ENCODE results near the gene CD96. TPM values are rescaled to one million over a fixed set of nuclear protein-coding genes. Genes with fewer than 3 reads are reported as not detected.
A peak's percentile ranks its signal among the peaks of the same experiment; 100 is the strongest.

The CD96 gene
- total RNA-seq, 1 experiment from 2014 or later = not detected

GRCh38 chr3:111577113-111577512, 35.1 kb downstream of the CD96 start:
- Histone ChIP-seq H3K79me2 (ENCODE audit: low read length) (no peaks in the 10 kb centered on the region), H3F3A (ENCODE audit: low read length, unreplicated experiment) (peaks cover 7% of the 10 kb centered on the region), H4K20me1 (ENCODE audit: low read length) (no peaks in the 10 kb centered on the region), H3K9ac (ENCODE audit: low read length) (no peak overlapping the region), H3K9me2 (replicated peaks; ENCODE audit: low read length) (no peaks in the 10 kb centered on the region), H3K27ac (ENCODE audit: low read length) (no peak overlapping the region), H3K4me3 (ENCODE audit: low read length) (no peak overlapping the region), H3K4me2 (ENCODE audit: low read length) (no peak overlapping the region), H2AFZ (ENCODE audit: low read length) (peak overlapping the region; percentile 36), H3K4me1 (ENCODE audit: insufficient read depth, low read length) (peaks cover 36% of the 10 kb centered on the region), H3K9me3 (ENCODE audit: low read length) (no peaks in the 10 kb centered on the region), H3K36me3 (ENCODE audit: low read depth, low read length) (no peaks in the 10 kb centered on the region), H3K27me3 (ENCODE audit: low read length) (no peaks in the 10 kb centered on the region)
- DNase-seq = no peak
- TF ChIP-seq EZH2 (IDR thresholded peaks at IDR 0.05; ENCODE audit: low read length, unreplicated experiment) (no peak), CTCF (conservative IDR thresholded peaks at IDR 0.05; ENCODE audit: low read depth, low read length) (no peak), EZH2phosphoT487 (IDR thresholded peaks at IDR 0.05; ENCODE audit: borderline replicate concordance, low read length) (no peak)
- intact Hi-C loops (cut with micrococcal nuclease) = loop anchor here (1.0 to 5.0 kb wide), 4 partner anchors 92 to 400 kb away; partner anchors contain the start of gene ABHD10
- no TSS peak for BruUV-seq (replicated peaks)
- POLR2A ChIA-PET (ENCODE audit: unreplicated experiment) = no interaction called here
- CTCF ChIA-PET = interaction anchor here (1.0 to 2.2 kb wide), 8 partner anchors 25 to 283 kb away, joined by 3 to 28 read pairs (median 6); no protein-coding TSS in a partner anchor
- no peak for ATAC-seq

- intact Hi-C loops (cut with micrococcal nuclease) = loop anchor here (1.0 to 5.0 kb wide), 6 partner anchors 38 to 399 kb away; partner anchors contain the start of gene ABHD10
- Histone ChIP-seq H2AFZ (ENCODE audit: low read length) (peak overlapping the region; percentile 36), H3K9ac (ENCODE audit: low read length) (no peak overlapping the region), H3K9me3 (ENCODE audit: low read length) (no peaks in the 10 kb centered on the region), H3K4me3 (ENCODE audit: low read length) (no peak overlapping the region), H3K36me3 (ENCODE audit: low read depth, low read length) (no peaks in the 10 kb centered on the region), H4K20me1 (ENCODE audit: low read length) (no peaks in the 10 kb centered on the region), H3K4me2 (ENCODE audit: low read length) (no peak overlapping the region), H3K27ac (ENCODE audit: low read length) (no peak overlapping the region), H3K4me1 (ENCODE audit: insufficient read depth, low read length) (peaks cover 45% of the 10 kb centered on the region), H3K9me2 (replicated peaks; ENCODE audit: low read length) (no peaks in the 10 kb centered on the region), H3K79me2 (ENCODE audit: low read length) (no peaks in the 10 kb centered on the region), H3K27me3 (ENCODE audit: low read length) (no peaks in the 10 kb centered on the region), H3F3A (ENCODE audit: low read length, unreplicated experiment) (peaks cover 7% of the 10 kb centered on the region)
- DNase-seq (peak; percentile 93), ATAC-seq (peak; percentile 83)
- POLR2A ChIA-PET (ENCODE audit: unreplicated experiment) = interaction anchor here (0.5 to 0.6 kb wide), 3 partner anchors 66 to 112 kb away, joined by 3 to 4 read pairs (median 4); no protein-coding TSS in a partner anchor
- BruUV-seq (replicated peaks) = no TSS peak
- TF ChIP-seq EZH2phosphoT487 (IDR thresholded peaks at IDR 0.05; ENCODE audit: borderline replicate concordance, low read length) (no peak), EZH2 (IDR thresholded peaks at IDR 0.05; ENCODE audit: low read length, unreplicated experiment) (no peak), CTCF (conservative IDR thresholded peaks at IDR 0.05; ENCODE audit: low read depth, low read length) (peak; percentile 95)
- CTCF ChIA-PET = interaction anchor here (0.6 to 2.2 kb wide), 16 partner anchors 24 to 983 kb away, joined by 3 to 28 read pairs (median 4); no protein-coding TSS in a partner anchor
Measured at GRCh38 chr3:111577798-111578685, 36.0 kb downstream of the CD96 start.
